GM23248 (cell line): Measurements from ENCODE around the gene ACER3.

Experiments used
- EZH2 ChIP-seq: fragments of 200-600 bp; sonication (generic); IDR thresholded peaks from 2 replicates; pipeline ENCODE4 v1.6.1; 2018; ENCODE audit warnings: antibody characterized with exemption, mild to moderate bottlenecking; ENCODE audit not compliant: insufficient read depth, poor library complexity, severe bottlenecking
- EZH2phosphoT487 ChIP-seq: fragments of 200-600 bp; sonication (generic); IDR thresholded peaks from 2 replicates; pipeline ENCODE4 v1.6.1; 2018; ENCODE audit warnings: antibody characterized with exemption, moderate library complexity, mild to moderate bottlenecking, low read depth; ENCODE audit not compliant: insufficient read depth

DNA sequence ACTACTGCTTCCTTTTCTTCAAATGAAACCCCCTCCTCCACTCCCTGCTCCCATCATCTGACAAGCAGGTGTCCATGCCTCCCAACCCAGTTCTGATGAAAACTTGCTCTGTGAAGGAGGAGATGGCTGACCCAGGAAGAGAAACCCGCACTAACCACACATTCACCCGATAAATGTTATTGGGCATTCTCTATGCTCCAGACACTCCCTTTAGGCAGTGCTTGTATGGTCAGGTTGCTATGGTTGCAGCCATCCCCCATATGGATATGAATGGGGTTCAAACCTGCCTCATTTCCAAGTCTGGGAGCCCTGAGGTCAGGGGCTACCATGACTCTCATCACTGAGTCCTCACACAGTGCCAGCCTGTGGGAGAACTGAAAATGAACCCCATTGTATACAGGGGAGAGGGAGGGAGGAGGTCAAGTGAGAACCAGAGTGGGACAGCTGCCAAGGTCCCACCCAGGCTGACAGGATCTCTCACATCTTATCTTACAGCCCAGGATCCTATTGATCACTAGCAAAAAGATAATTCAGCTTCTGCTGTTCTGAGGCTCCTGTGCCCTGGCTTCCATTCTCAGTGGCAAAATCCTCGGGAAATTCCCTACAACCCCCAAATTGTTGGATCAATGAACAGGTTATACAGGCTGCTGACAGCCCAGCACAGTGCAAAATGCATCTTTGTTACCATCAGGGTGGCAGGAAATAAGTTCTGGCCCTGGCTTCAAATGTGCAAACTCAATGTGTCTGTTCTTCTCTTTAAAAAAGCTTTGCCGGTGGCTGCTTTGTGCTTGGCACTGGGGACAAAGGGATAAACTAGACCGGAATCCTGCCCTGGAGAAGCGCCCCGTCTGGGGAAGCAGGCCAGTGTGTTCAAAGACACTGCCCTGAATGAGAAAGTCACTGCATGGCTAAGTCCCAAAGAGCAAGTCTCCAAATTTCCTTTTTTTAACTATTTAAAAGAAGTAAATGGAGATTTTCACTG lies 22.7 kb upstream of the ACER3 start:
- no peak for TF ChIP-seq EZH2
- TF ChIP-seq EZH2phosphoT487, result no peak
